ENCODE results near the gene TRIM65.

TRIM65 gene

GRCh38 chr17:75843577-75844529 is 52.9 kb downstream of the TRIM65 start, which contains the start of gene UNC13D:
Gene UNC13D, minus strand, starts transcription at chr17:75844404. Its CDS starts 67 bp downstream, at chr17:75844337.
- Histone ChIP-seq H3K27ac (replicated peaks) (peak within 1 kb of the TSS; percentile 94), H3K27me3 (ENCODE audit: insufficient read depth, poor library complexity, severe bottlenecking) (no peaks in the 10 kb centered on the region), H3K4me3 (replicated peaks; ENCODE audit: insufficient read depth, low read length) (peak within 1 kb of the TSS; percentile 81)
- no peak for TF ChIP-seq GABPA (IDR thresholded peaks at IDR 0.05; ENCODE audit: low read depth)
- no peak for TF ChIP-seq CTCF (IDR thresholded peaks at IDR 0.05; ENCODE audit: insufficient read depth, low read length)
- peak; percentile 54 for TF ChIP-seq REST (IDR thresholded peaks at IDR 0.05; ENCODE audit: insufficient replicate concordance, low read depth)
- TF ChIP-seq POLR2AphosphoS5 (IDR thresholded peaks at IDR 0.05; ENCODE audit: low read depth): peak; percentile 80
- peak; percentile 75; the same call in 1 of the 2 replicates for TF ChIP-seq SPI1 (IDR thresholded peaks at IDR 0.05; ENCODE audit: borderline replicate concordance, low read depth)
- DNase-seq (ENCODE audit: low read depth in 1 of 2, low spot score in 1 of 2): peak; percentile 84 to 93

- H3K27me3 ChIP-seq (ENCODE audit: insufficient read depth, poor library complexity, severe bottlenecking): no peaks in the 10 kb centered on the region
- TF ChIP-seq CTCF (IDR thresholded peaks at IDR 0.05; ENCODE audit: insufficient read depth, low read length) (no peak), POLR2AphosphoS5 (IDR thresholded peaks at IDR 0.05; ENCODE audit: low read depth) (no peak), SPI1 (IDR thresholded peaks at IDR 0.05; ENCODE audit: borderline replicate concordance, low read depth) (no peak), GABPA (IDR thresholded peaks at IDR 0.05; ENCODE audit: low read depth) (no peak), REST (IDR thresholded peaks at IDR 0.05; ENCODE audit: insufficient replicate concordance, low read depth) (no peak)
- peak overlapping the region; percentile 81 for H3K4me3 ChIP-seq (replicated peaks; ENCODE audit: insufficient read depth, low read length)
- peak overlapping the region; percentile 94 for H3K27ac ChIP-seq (replicated peaks)
- DNase-seq (ENCODE audit: low read depth in 1 of 2, low spot score in 1 of 2): no peak
These were observed 53.7 kb downstream of the TRIM65 start for GRCh38 chr17:75842963-75843576.

GRCh38 chr17:75842411-75842810 is 54.3 kb downstream of the TRIM65 start:
- H3K27ac ChIP-seq (replicated peaks): peak overlapping the region; percentile 94
- TF ChIP-seq GABPA (IDR thresholded peaks at IDR 0.05; ENCODE audit: low read depth) (no peak), CTCF (IDR thresholded peaks at IDR 0.05; ENCODE audit: insufficient read depth, low read length) (no peak), POLR2AphosphoS5 (IDR thresholded peaks at IDR 0.05; ENCODE audit: low read depth) (no peak), REST (IDR thresholded peaks at IDR 0.05; ENCODE audit: insufficient replicate concordance, low read depth) (no peak), SPI1 (IDR thresholded peaks at IDR 0.05; ENCODE audit: borderline replicate concordance, low read depth) (no peak)
- no peak for DNase-seq (ENCODE audit: low read depth in 1 of 2, low spot score in 1 of 2)
- H3K4me3 ChIP-seq (replicated peaks; ENCODE audit: insufficient read depth, low read length): peak overlapping the region; percentile 81; the same call in 1 of the 2 replicates
- no peaks in the 10 kb centered on the region for H3K27me3 ChIP-seq (ENCODE audit: insufficient read depth, poor library complexity, severe bottlenecking)

Measured in HL-60 (cell line).